Activated naive CD8-positive, alpha-beta T cell treated with anti-CD3 and anti-CD28 coated beads, Interleukin-2, amount 50 U/mL, for 24 hours (primary cell): Measurements from ENCODE around the gene SAMD9.
"Not testable (repeated sequence)": the region's sequence is repeated elsewhere in the genome, so short reads cannot be mapped to it uniquely, and the experiment has no call there.

ENCODE experiments used
- ATAC-seq: fragments of 150-1000 bp; cut with Tn5 transposase; one replicate; pipeline ENCODE4 v1.10.0; 2021
- DNase-seq: peaks from one replicate; pipeline ENCODE4 v3.0.0; 2021
- H3K27ac Mint-ChIP-seq: one replicate; pipeline ENCODE4 v1.8.0; 2021; ENCODE audit warnings: mild to moderate bottlenecking, mixed read lengths
- H3K27me3 Mint-ChIP-seq: one replicate; pipeline ENCODE4 v1.8.0; 2021; ENCODE audit warnings: mixed read lengths
- H3K36me3 Mint-ChIP-seq: one replicate; pipeline ENCODE4 v1.8.0; 2021; ENCODE audit warnings: low read depth, mixed read lengths
- H3K4me1 Mint-ChIP-seq: one replicate; pipeline ENCODE4 v1.8.0; 2021; ENCODE audit warnings: mixed read lengths
- H3K4me3 Mint-ChIP-seq: one replicate; pipeline ENCODE4 v1.8.0; 2021; ENCODE audit warnings: mild to moderate bottlenecking, moderate library complexity, mixed read lengths
- H3K9me3 Mint-ChIP-seq: one replicate; pipeline ENCODE4 v1.8.0; 2021; ENCODE audit warnings: mixed read lengths

Gene SAMD9

DNA sequence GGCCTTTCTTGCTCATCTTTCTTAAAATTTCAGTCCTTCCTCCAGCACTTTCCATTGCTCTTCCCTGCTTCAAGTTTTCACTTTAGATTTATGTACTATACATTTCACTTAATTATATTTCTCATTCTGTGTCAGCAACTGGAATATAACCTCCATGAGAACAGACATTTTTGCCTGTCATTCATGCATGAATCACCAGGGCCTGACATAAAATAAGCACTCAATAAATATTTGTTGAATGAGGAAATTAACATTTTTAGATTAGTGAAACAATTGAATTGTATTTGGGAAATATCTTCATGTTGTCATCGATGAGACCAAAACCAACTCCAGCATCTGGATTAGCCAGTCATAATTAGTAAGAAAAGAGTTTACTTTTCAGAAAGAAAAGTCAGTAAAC is 24.3 kb upstream of the SAMD9 start:
- Mint-ChIP-seq H3K27me3 (no peaks in the 10 kb centered on the region), H3K4me3 (no peak overlapping the region), H3K36me3 (peaks cover 24% of the 10 kb centered on the region), H3K9me3 (peaks cover 7% of the 10 kb centered on the region), H3K4me1 (peaks cover 19% of the 10 kb centered on the region), H3K27ac (no peak overlapping the region)
- ATAC-seq (no peak), DNase-seq (no peak)

DNA sequence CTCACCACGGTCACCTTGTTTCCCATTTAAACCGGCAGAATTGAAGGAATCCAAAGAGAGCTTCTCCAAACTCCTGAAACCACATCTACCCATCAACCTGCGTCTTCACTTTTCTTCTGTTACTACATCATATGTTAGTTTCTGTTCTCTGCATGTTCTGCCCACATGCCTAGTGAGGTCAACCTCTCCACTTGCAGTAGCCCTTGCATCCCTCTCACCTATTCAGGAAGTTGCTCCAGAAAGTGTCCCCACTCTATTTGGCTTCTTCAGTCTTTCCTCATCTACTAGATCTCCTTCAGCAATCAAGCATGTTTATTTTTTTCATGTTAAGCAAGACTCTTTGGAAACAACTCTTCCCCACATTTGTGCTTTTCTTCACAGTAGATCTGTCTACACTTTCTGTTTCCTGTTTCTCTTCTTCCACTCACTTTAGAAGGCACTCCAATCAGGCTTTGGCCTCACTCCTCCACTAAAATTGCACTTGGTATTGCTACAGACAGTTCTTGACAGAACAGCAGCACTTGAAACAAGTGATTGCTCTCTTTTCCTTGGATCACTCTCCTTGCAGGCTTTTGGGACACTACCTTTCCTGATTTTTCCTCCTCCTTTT is 22.9 kb upstream of the SAMD9 start:
- Mint-ChIP-seq H3K27me3 (no peaks in the 10 kb centered on the region), H3K36me3 (peaks cover 32% of the 10 kb centered on the region), H3K27ac (no peak overlapping the region), H3K4me3 (no peak overlapping the region), H3K4me1 (peaks cover 5% of the 10 kb centered on the region), H3K9me3 (peaks cover 9% of the 10 kb centered on the region)
- DNase-seq (no peak), ATAC-seq (no peak)

DNA sequence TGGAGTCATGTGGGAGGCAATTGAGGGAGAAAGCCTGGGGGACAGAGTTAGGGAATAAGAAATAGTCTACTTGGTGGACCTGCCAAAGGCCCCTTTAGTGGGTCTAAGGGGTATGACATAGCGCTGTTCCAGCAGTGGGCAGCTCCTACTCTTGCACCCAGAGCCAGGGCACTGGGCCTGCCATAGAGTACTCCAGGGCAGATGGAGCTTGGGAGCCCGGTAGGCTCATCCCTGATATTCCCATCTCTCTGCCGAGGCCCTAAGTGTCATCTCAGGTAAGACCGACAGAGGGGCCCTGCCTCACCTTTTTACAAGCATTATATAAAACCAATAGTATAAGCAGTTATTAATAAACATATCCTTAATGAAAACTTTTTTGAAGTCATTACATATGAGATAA is 20.8 kb upstream of the SAMD9 start:
- H3K27ac Mint-ChIP-seq = no peak overlapping the region
- ATAC-seq = no peak
- DNase-seq = no peak
- no peaks in the 10 kb centered on the region for H3K4me1 Mint-ChIP-seq
- no peak overlapping the region for H3K4me3 Mint-ChIP-seq
- H3K36me3 Mint-ChIP-seq = peaks cover 45% of the 10 kb centered on the region
- peaks cover 30% of the 10 kb centered on the region for H3K9me3 Mint-ChIP-seq
- H3K27me3 Mint-ChIP-seq = no peaks in the 10 kb centered on the region

DNA sequence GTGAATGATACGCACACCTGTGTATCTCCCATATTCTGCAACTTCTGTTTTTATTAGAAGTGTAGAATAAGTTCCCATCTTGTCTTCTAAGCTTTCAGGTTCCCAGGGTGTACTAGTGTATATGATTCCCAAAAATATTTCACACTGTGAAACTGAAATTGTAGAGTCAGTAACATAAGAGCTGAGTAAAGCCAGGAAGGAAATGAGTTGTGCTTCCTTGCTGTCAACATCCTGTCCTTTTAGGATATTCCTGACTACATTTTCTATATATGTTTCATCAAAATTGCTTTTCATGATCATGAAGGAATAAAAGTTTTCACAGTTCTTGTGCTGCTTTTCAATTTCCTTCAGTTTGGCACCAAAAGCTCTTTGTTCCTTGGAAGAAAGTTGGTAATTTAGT is 15.2 kb upstream of the SAMD9 start:
- peaks cover 55% of the 10 kb centered on the region for H3K36me3 Mint-ChIP-seq
- no peak overlapping the region for H3K4me3 Mint-ChIP-seq
- ATAC-seq = no peak
- DNase-seq = no peak
- no peaks in the 10 kb centered on the region for H3K4me1 Mint-ChIP-seq
- no peak overlapping the region for H3K27ac Mint-ChIP-seq
- peaks cover 75% of the 10 kb centered on the region for H3K9me3 Mint-ChIP-seq
- no peaks in the 10 kb centered on the region for H3K27me3 Mint-ChIP-seq

GRCh38 chr7:93132216-93132615 is 14.4 kb upstream of the SAMD9 start:
- no peaks in the 10 kb centered on the region for H3K4me1 Mint-ChIP-seq
- no peak overlapping the region for H3K4me3 Mint-ChIP-seq
- H3K27ac Mint-ChIP-seq = no peak overlapping the region
- ATAC-seq (no peak), DNase-seq (no peak)
- peaks cover 76% of the 10 kb centered on the region for H3K9me3 Mint-ChIP-seq
- H3K27me3 Mint-ChIP-seq = no peaks in the 10 kb centered on the region
- H3K36me3 Mint-ChIP-seq = peaks cover 51% of the 10 kb centered on the region

GRCh38 chr7:93126954-93127353 is 9.2 kb upstream of the SAMD9 start:
- H3K27ac Mint-ChIP-seq, H3K4me3 Mint-ChIP-seq, DNase-seq, H3K4me1 Mint-ChIP-seq, ATAC-seq, H3K27me3 Mint-ChIP-seq: not testable (repeated sequence)
- peaks cover 24% of the 10 kb centered on the region for H3K36me3 Mint-ChIP-seq
- peaks cover 75% of the 10 kb centered on the region for H3K9me3 Mint-ChIP-seq

- H3K9me3 Mint-ChIP-seq = peaks cover 52% of the 10 kb centered on the region
- H3K27ac Mint-ChIP-seq, DNase-seq, H3K4me1 Mint-ChIP-seq, H3K27me3 Mint-ChIP-seq, H3K4me3 Mint-ChIP-seq, ATAC-seq: not testable (repeated sequence)
- peaks cover 16% of the 10 kb centered on the region for H3K36me3 Mint-ChIP-seq
Measured at GRCh38 chr7:93123532-93123931, 5.8 kb upstream of the SAMD9 start.

- H3K4me3 Mint-ChIP-seq = no peak overlapping the region
Measured at GRCh38 chr7:93120592-93121549, 3.1 kb upstream of the SAMD9 start.

DNA sequence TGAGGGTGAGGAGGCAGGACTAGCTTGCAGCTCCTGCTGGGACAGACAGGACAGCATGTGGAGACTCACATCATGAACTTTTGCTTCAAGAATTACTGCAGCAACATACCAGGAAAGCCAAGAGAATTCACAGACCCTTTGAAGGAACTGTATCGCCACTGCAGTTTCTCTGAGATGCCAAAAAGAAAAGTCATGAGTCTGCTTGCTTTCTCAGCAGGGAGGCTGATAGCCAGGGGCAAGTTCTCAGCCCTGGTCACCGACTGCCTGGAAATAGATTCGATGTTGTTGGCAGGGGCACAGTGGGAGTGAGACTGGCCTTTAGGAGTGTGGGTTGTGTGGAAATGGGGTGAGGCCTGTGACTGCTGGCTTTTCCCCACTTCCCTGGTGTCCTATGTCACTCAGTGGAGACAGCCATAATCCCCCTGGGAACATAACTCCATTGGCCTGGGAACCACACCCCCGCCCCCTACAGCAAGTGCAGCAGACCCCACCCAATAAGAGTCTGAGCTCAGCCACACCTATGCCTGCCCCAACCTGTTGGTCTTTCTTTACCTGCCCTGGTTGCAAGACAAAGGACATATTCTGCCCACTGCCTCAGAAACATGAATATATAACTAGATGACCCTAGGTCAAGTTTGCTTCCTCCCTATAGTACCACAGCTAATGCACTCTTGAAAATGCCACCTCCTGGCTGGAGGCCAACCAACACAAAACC is 1.6 kb upstream of the SAMD9 start:
- no peak for ATAC-seq
- H3K4me3 Mint-ChIP-seq = no peak overlapping the region
- peaks cover 39% of the 10 kb centered on the region for H3K4me1 Mint-ChIP-seq
- H3K9me3 Mint-ChIP-seq = peaks cover 26% of the 10 kb centered on the region
- no peak for DNase-seq
- H3K36me3 Mint-ChIP-seq = peaks cover 19% of the 10 kb centered on the region
- no peaks in the 10 kb centered on the region for H3K27me3 Mint-ChIP-seq
- H3K27ac Mint-ChIP-seq = no peak overlapping the region

More at GRCh38 chr7:93120592-93121549, 3.1 kb upstream of the SAMD9 start:
- ATAC-seq = no peak
- no peaks in the 10 kb centered on the region for H3K27me3 Mint-ChIP-seq
- no peak overlapping the region for H3K27ac Mint-ChIP-seq
- no peak for DNase-seq
- peaks cover 12% of the 10 kb centered on the region for H3K36me3 Mint-ChIP-seq
- peaks cover 38% of the 10 kb centered on the region for H3K9me3 Mint-ChIP-seq
- peaks cover 24% of the 10 kb centered on the region for H3K4me1 Mint-ChIP-seq

- Mint-ChIP-seq H3K27ac (peak overlapping the region; percentile 68), H3K4me3 (peak overlapping the region; percentile 82), H3K9me3 (peaks cover 20% of the 10 kb centered on the region), H3K4me1 (peaks cover 54% of the 10 kb centered on the region), H3K36me3 (peaks cover 32% of the 10 kb centered on the region), H3K27me3 (no peaks in the 10 kb centered on the region)
- DNase-seq (no peak), ATAC-seq (no peak)
Measured at GRCh38 chr7:93117327-93117726, 452 bp downstream of the SAMD9 start.

- Mint-ChIP-seq H3K36me3 (peaks cover 47% of the 10 kb centered on the region), H3K27me3 (no peaks in the 10 kb centered on the region), H3K27ac (peak overlapping the region; percentile 53), H3K4me3 (peak overlapping the region; percentile 82), H3K4me1 (peaks cover 58% of the 10 kb centered on the region), H3K9me3 (peaks cover 36% of the 10 kb centered on the region)
- ATAC-seq = peak; percentile 95
- no peak for DNase-seq
Measured at GRCh38 chr7:93115796-93116195, 2.0 kb downstream of the SAMD9 start.

GRCh38 chr7:93108003-93108402 is 9.8 kb downstream of the SAMD9 start:
- no peak for ATAC-seq
- Mint-ChIP-seq H3K4me3 (no peak overlapping the region), H3K36me3 (peaks cover 92% of the 10 kb centered on the region), H3K27me3 (no peaks in the 10 kb centered on the region), H3K27ac (no peak overlapping the region), H3K9me3 (peaks cover 75% of the 10 kb centered on the region), H3K4me1 (peaks cover 10% of the 10 kb centered on the region)
- no peak for DNase-seq

DNA sequence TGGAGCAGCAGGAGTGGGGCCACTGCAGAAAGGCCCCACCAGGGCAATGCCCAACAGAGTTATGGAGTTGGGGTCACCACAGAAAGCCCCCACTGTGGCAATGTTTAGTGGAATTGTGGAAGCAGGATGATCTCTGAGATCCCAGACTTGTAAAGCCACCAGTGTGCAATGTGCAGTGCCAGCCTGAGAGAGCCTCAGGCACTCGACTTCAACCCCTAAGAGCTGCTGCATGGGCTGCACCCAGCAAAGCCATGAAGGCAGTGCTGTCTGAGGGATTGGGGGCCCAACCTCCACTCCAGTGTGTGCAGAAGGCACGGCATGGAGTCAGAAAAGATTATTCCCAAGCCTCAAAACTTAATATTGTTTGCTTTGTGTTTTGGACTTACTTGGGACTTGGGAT is 20.4 kb downstream of the SAMD9 start:
- Mint-ChIP-seq H3K4me1 (no peaks in the 10 kb centered on the region), H3K4me3 (no peak overlapping the region), H3K27me3 (no peaks in the 10 kb centered on the region), H3K27ac (no peak overlapping the region), H3K9me3 (peaks cover 43% of the 10 kb centered on the region), H3K36me3 (peaks cover 8% of the 10 kb centered on the region)
- DNase-seq = no peak
- ATAC-seq = no peak

DNA sequence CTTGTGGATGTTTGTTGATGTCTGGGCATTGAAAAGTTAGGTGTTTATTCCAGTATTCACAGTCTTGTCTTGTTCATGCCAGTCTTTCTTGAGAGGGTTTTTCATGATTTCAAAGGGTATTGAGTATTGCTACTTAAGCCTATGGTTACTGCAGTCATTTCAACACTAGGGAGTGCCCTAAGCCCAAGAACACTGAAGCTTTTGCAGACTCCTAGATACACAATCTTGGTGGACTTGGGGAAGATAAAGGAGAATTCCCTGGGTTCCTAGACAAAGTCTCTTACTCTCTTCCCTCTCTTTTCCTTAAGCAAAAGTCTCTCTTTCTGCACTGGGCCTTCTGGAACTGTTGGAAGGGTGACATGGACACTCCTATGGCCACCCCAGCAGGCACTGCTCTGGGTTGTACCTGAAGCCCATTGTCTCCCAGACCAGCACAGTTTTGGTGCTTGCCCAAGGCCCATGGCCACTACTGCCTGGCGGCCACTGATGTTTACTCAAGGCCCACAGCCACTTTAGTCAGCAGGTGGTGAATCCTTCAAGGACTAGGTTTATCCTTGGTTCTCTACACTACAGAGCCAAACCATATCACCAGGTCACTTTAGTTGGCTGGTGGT is 24.9 kb downstream of the SAMD9 start:
- DNase-seq (no peak), ATAC-seq (no peak)
- H3K36me3 Mint-ChIP-seq = no peaks in the 10 kb centered on the region
- H3K4me3 Mint-ChIP-seq = no peak overlapping the region
- H3K27ac Mint-ChIP-seq = no peak overlapping the region
- no peaks in the 10 kb centered on the region for H3K27me3 Mint-ChIP-seq
- H3K9me3 Mint-ChIP-seq = peaks cover 15% of the 10 kb centered on the region
- no peaks in the 10 kb centered on the region for H3K4me1 Mint-ChIP-seq
